A549 treated with AZD9567 at 1 μM for 4 hours (cell line): ENCODE data around the gene MEI1. TPM values are rescaled to one million over a fixed set of nuclear protein-coding genes. Genes with fewer than 3 reads are reported as not detected.

Experiments
- total RNA-seq: library from RNA; stranded (reverse); fragments of 200-300 nt; extraction: Qiagen RNA extraction; gene quantifications from 5 replicates; pipeline ENCODE4 v1.2.3, GENCODE V29; 2022; ENCODE audit not compliant: insufficient read depth

Gene MEI1
- total RNA-seq, result not detected in 5 replicates

DNA sequence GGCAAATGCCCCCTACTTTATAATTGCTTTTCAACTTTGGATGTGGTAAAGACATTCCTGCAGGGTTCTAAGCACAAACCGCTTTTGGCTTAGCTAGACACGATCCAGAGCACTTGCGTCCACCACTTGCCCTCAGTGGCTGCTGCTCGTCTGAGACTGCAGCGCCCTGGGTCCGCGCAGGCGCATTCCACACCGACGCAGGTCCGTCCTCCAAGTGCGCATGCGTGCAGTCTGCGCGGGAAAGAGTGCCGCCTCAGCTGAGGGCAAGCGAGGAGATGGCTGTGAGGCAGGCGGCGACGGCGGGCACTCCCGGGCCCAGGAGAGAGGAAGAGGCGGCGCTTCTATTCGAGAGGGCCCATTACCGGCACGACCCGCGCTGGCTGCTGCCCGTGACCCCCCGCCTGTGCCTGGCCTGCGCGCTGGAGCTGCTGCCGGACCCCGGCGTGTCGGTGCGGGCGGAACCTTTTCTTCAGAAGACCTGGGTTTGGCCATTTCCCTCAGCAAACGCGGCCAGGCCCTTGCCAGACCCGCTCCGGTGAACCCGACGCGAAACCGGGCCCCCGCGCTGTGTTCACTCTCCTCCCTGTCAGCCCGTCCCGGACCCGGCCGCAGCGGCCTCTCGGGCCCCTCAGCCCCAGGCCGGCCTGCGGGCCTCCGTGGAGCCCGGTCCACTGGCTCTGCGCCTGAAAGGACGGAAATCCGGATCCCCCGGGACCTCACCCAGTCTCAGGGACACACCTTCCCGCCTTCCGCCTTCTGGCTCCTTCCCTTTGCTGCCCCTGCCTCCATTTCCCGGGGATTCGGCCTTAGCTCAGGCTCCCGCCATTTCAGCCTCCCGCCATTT, at the start of gene MEI1:
Gene MEI1 (plus strand): TSS at position 240 of the 844 bp plus-strand sequence. CDS start 36 bp downstream, at position 276.

GRCh38 chr22:41688365-41689211, 10.7 kb upstream of the MEI1 start, which contains the start of gene SNU13:
TSS of gene SNU13 (minus strand) at chr22:41688867. CDS start at chr22:41688796, 71 bp downstream.

DNA sequence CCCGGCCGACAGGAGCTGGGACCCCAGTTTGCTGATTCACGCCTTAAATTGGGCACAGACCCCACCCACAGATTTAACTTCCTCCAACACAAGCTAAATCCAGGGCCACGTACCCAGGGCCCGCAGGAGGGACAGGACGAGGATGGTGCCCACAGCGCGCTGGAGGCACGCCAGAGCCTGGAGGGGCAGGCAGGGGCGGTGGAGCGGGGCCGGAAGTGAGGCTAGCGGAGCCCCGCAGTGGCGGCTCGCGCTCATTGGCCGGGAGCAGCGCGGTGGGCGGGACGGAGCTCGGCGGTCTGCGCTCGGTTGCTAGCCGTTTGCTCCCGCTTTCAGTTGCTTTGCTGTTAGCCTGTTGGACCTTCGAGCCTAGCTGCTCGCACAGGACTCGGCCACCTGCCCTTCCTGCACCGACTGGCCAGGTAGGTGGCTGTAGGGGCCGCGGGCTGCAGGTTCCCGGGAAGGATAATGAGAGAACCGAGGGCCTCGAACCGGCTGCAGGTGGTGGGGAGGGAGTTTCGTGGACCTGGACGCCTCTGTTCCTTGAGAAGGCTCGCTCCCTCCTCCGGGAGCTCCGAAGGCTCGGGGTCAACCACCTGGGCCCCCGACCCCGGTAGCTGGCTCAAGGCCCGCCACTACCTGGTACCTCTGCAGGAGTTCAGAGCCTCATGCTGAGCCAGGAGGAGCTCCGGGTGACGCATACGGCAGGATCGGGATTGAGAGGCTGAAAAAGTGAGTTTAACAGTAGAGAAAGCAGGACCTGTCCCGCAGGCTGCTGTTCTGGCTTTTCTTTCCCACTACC, 101.2 kb downstream of the MEI1 start, which contains the start of gene CCDC134:
Gene CCDC134 (plus strand): TSS at position 332 of the 799 bp plus-strand sequence. CDS start 8,212 bp downstream, outside the sequence.

GRCh38 chr22:41832553-41833368, 133.5 kb downstream of the MEI1 start, which contains the start of gene SREBF2:
TSS of gene SREBF2 (plus strand) at chr22:41833105. CDS start at chr22:41833271, 166 bp downstream.

Other genes starting within 250 kb of the MEI1 start
- 50.9 to 73.5 TPM (median 64.2 TPM) in 5 replicates for gene PHF5A, start 230.8 kb upstream of the MEI1 start, total RNA-seq
- 46.5 to 55.5 TPM (median 50.5 TPM) in 5 replicates for gene ACO2, start 230.4 kb upstream of the MEI1 start, total RNA-seq
- 36.8 to 47.5 TPM (median 41.2 TPM) in 5 replicates for gene POLR3H, start 155.0 kb upstream of the MEI1 start, total RNA-seq
- 1.7 to 2.3 TPM (median 1.9 TPM) in 5 replicates for gene CSDC2, start 138.5 kb upstream of the MEI1 start, total RNA-seq
- gene PMM1, start 109.7 kb upstream of the MEI1 start, total RNA-seq, result 17.0 to 32.4 TPM (median 29.6 TPM) in 5 replicates
- 12.9 to 16.5 TPM (median 15.0 TPM) in 5 replicates for gene DESI1, start 78.5 kb upstream of the MEI1 start, total RNA-seq
- 274 to 342 TPM (median 302 TPM) in 5 replicates for gene XRCC6, start 78.2 kb upstream of the MEI1 start, total RNA-seq
- 101 to 188 TPM (median 175 TPM) in 5 replicates for gene SNU13, start 10.6 kb upstream of the MEI1 start, total RNA-seq
- gene CCDC134, start 101.2 kb downstream of the MEI1 start, total RNA-seq, result 1.7 to 3.8 TPM (median 3.5 TPM) in 5 replicates
- 21.9 to 30.8 TPM (median 28.3 TPM) in 5 replicates for gene SREBF2, start 133.6 kb downstream of the MEI1 start, total RNA-seq
- gene SHISA8, start 215.6 kb downstream of the MEI1 start, total RNA-seq, result 0.19 to 0.31 TPM (median 0.25 TPM) in 4 of 5 replicates, not detected in the other
- 0.23 to 0.32 TPM (median 0.25 TPM) in 4 of 5 replicates, not detected in the other for gene TNFRSF13C, start 227.3 kb downstream of the MEI1 start, total RNA-seq
- gene CENPM, start 247.6 kb downstream of the MEI1 start, total RNA-seq, result 34.6 to 42.1 TPM (median 35.3 TPM) in 5 replicates